NCI-H128 (cell line): ENCODE results near the gene XPO4.

Experiments
- DNase-seq: peaks from one replicate; lab custom pipeline; 2025; ENCODE audit not compliant: unreplicated experiment; lab: John Stamatoyannopoulos, UW

The XPO4 gene

DNA sequence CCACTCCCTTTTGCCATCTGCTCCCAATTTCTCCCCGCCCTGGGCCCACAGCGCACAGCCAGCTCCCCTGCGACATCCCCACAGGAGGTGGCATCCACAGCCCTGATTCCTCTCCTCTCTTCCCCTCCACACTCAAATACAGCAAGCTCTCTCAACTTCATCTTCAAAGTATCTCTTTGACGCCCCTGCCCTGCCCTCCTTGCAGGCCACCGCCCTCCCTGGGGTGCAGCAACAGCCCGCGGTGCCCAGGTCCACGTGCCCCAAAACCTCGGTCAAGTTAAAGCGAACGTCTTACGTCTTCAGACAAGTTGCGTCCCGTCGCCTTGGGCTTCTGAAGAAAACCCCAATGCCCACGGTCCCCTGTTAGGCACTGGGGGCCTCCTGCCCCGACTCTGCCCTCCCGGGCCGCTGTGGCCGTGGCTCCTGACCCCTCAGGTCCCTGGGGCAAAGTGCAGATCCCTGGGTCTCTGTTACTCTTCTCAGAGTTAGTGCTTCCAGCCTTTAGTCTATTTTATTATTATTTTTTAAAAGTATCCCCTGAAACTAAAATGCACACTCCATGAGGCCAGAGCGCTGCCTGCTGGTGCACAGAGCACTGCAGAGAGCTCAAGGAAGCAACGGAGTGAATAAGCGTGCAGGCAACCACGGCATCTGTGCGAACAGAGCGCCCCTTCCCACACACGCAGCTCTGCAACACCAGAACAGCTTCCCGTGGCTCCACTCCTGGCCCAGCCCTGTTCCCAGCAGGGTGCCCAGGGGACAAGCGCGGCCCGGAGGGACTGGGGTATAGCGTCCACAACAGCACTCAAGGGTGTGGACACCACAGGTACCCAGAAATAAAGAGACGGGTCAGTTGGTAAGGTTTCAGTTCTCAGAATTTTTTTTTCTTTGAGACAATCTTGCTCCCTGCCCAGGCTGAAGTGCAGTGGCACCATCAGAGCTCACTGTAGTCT lies 172.6 kb downstream of the XPO4 start:
- DNase-seq, result no peak

DNA sequence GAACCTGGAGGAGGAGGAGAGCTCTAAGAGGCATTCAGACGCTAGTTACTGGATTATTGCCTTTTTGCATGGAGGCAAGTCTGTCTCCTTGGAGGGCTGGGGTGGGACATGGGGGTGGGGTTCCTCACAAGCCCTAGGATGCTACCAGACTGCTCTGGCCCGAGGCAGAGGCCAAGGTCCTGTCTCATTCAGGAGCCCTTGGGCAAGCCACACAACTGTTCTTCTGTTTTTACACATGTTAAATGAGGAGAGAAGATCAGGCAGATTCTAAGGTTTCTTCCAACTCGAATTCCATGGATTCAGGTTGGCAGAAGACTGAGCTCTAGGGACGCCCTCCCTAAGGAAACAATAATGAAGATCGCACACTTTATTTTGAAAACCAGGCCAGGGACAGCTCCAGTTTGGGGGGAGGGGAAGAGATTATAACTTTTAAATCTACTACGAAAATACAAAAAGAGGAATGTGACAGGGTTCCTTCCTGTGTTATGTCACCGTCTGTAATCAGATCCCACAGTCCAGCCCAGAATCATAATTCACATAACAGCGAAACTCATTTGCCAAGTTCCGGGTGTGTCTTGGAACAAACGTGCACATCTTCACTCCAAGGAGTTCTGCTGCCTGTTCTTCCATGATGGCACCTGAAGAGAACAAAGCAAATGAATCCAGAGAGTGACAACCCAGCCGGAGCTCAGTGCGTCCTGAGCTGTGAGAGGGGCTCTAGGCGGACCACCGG lies 173.8 kb downstream of the XPO4 start:
- no peak for DNase-seq

DNA sequence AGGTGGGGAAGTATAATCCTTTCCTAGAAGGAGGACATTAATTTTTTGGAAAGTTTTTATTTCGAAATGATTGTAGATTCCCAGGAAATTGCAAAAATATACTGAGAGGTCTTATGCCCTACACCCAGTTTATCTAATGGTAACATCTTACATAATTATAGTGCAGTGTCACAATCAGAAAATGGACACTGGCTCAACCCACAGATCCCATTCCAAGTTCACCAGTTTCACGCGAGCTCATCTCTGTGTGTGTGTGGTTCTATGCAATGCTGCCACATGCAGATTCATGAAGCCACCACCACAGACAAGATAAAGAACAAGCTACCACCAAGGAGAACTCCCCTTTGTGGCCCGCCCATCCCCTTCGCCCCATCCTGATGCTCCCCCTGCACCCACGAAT lies 174.7 kb downstream of the XPO4 start:
- DNase-seq, result no peak
